HG02970 (cell line): ENCODE results near the gene HTR3A.
"Not testable (repeated sequence)": the region's sequence is repeated elsewhere in the genome, so short reads cannot be mapped to it uniquely, and the experiment has no call there.

ENCODE experiments used
- ATAC-seq: cut with Tn5 transposase; IDR thresholded peaks from one replicate; pipeline ENCODE4 v1.9.1; 2021; ENCODE audit warnings: mild to moderate bottlenecking, moderate library complexity, moderate number of reproducible peaks; ENCODE audit not compliant: unreplicated experiment, low FRiP score

Gene HTR3A

GRCh38 chr11:113974741-113975470, at the start of gene HTR3A:
TSS of gene HTR3A (plus strand) at chr11:113975108. CDS start at chr11:113975326, 218 bp downstream.
- ATAC-seq = no peak

DNA sequence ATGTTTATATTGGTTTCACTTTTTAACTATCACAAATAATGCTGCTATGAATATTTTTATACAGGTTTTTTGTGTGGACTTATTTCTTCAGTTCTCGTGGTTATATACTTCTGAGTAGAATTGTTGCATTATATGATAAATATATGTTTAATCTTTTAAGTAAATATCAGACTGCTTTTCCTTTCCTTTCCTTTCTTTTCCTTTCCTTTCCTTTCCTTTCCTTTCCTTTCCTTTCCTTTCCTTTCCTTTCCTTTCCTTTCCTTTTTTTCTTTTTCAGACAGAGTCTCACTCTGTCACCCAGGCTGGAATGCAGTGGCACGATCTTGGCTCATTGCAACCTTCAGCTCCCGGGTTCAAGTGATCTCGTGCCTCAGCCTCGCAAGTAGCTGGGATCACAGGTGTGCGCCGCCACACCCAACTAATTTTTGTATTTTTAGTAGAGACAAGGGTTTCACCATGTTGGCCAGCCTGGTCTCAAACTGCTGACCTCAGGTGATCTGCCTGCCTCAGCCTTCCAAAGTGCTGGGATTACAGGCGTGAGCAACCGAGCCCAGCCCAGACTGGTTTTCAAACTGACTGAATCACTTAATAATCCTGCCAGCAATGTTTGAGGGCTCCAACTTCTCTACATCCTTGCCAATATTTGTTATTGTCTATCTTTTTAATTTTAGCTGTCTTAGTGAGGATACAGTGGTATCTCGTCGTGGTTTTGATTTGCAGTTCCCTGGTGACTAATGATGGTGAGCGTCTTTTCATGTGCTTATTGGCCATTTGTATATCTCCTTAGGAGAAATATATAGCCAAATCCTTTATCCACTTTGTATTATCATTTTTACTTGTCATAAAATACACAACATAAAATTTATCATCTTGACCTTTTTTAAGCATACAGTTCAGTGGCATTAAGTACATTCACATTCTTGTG, 48.4 kb upstream of the HTR3A start:
- ATAC-seq = no peak

- no peak for ATAC-seq
Observed at GRCh38 chr11:113928311-113928710, 46.6 kb upstream of the HTR3A start.

DNA sequence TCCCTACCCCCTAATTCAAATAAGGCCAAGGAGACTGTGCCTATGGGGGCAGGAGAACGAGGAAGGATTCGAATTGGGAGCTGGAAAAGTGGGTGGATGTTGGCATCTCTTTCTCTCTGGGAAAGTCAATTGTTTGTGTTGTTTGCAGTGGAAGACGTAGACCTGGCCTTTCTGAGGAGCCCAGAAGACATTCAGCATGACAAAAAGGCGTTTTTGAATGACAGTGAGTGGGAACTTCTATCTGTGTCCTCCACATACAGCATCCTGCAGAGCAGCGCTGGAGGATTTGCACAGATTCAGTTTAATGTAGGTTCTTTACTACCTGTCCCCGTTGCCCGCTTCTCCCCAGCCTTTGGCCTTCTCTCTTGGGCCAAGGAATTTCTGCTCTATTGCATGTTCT, 42.1 kb upstream of the HTR3A start:
- no peak for ATAC-seq

- not testable (repeated sequence) for ATAC-seq
Observed at GRCh38 chr11:113934193-113934592, 40.7 kb upstream of the HTR3A start.

GRCh38 chr11:113934761-113935160, 40.1 kb upstream of the HTR3A start:
- ATAC-seq = no peak

DNA sequence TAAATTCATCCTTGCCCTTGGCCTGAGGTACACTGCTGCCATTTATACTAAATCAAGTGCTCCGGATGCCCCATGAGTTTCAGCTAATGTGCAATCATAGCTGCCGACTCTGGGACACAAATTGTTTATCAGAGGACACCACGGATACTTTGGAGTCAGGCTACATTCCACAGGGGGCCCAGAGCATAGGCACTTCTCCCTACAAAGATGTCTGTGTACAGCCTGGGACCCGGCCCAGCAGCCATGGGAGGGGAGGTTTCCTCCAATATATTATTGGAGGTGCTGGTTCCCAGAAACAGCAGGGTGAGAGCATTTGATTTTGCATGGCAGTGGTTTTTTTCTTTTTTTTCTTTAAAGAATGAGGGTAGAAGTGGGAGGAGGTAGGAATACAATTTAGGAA, 39.0 kb upstream of the HTR3A start:
- no peak for ATAC-seq

- no peak for ATAC-seq
Observed at GRCh38 chr11:113937918-113938317, 37.0 kb upstream of the HTR3A start.

DNA sequence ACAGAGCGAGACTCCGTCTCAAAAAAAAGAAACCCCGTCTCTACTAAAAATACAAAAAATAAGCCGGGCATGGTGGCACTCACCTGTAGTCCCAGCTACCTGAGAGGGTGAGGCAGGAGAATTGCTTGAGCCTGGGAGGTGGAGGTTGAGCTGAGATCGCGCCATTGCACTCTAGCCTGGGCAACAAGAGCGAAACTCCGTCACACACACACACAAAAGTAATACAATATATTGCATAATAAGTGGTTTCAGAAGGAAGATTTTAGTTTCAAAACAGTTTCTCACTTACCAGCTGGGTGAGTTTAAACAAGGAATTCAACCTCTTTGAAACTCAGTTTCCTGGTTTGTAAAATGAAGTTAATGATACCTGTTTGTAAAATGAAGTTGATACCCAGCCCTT, 32.7 kb upstream of the HTR3A start:
- ATAC-seq = no peak

GRCh38 chr11:113946162-113946561, 28.7 kb upstream of the HTR3A start:
- ATAC-seq = not testable (repeated sequence)

- ATAC-seq = no peak
Observed at GRCh38 chr11:113947994-113948393, 26.9 kb upstream of the HTR3A start.

GRCh38 chr11:113949891-113950290, 25.0 kb upstream of the HTR3A start:
- ATAC-seq = no peak

GRCh38 chr11:113951537-113951936, 23.4 kb upstream of the HTR3A start:
- ATAC-seq = no peak

GRCh38 chr11:113952070-113952469, 22.8 kb upstream of the HTR3A start:
- ATAC-seq = no peak

DNA sequence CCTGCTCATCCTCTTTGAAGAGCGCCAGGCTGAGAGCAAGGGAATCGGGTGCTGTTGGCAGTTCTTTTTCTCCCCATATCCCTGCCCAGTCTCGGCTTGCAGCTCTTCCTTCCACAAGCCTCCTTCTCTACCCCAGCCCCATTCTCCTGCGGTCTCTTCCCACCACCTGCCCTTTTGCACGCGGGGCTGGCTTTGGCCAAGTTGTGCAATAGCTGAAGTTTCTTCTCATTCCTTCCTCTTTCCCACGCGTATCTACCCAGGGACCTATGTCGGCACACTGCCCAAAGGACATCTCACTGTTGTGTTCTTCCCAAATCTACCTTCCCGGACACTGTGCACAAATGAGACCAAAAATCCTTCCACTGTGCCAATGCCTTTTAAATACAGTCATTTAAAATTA, 22.3 kb upstream of the HTR3A start:
- ATAC-seq = no peak

DNA sequence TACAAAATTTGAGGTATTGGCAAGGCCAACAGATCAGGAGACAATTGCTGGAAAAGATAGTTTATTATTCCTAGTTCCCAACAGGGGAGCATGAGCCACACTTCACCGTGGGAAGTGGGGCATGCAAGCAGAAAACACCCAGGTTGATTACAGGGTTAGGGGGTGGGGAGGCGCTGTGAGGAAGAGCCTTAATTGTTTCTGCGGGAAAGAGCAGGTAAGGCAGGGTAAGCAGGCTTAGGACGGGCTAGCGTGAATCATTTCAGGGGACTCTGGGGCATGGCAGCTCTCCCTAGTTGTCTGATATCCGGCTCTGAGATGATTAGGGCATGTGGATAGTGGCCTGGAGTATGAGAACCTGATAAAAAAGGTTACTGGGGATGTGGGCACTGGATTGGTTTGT, 20.7 kb upstream of the HTR3A start:
- no peak for ATAC-seq

DNA sequence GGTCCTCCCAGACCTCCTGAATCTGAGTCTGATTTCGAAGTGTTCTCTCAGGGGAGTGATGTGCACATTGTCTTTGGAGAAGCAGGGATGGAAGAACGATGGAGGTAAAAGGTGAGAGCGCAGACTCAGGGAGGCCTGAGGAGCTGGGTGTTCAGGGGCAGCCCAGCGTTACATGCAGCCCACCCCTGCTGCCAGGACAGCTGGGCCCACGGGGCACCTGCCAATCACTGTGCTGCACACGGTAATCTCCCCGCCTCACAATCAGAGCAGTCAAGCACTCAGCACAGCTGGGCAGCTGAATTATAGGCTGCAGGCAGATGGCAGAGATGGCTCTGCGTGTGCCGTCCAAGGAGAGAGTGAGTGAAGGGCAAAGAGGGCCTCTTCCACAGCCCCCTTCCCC, 17.9 kb upstream of the HTR3A start:
- ATAC-seq = no peak

GRCh38 chr11:113960702-113961330, 14.1 kb upstream of the HTR3A start:
- no peak for ATAC-seq

GRCh38 chr11:113967361-113967760, 7.5 kb upstream of the HTR3A start:
- ATAC-seq = no peak

DNA sequence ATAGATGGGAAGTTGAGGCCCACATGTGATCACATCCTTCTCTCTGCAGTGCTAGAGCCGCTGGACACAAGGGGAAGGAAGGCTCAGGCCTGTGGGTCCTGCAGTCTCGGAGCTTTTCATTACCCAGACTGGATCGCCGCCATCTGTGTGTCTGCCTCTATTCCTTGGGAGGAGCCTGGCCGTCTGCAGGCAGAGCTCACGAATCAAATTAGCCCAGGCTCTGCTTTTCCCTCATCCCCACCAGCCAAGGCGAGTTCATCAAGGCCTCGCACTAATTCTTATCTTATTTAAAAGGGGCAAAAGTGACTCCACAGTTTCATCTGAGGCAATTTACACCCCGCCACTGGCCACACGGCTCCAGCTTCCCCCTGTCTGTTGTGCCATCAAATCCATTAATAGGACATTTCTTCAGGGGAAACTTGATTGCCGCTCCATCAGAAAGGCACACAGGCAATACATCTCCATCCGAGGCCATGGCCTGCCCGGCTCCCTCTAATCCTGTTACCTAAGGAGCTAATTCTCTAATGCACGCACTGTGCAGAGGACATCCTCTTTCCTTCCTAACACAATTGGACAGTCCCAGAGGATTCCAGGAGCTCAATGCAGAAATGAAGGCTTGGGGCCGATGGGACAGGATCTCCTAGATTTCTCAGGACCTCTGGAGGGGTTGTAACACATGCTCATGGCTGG, 3.3 kb upstream of the HTR3A start:
- ATAC-seq = no peak

DNA sequence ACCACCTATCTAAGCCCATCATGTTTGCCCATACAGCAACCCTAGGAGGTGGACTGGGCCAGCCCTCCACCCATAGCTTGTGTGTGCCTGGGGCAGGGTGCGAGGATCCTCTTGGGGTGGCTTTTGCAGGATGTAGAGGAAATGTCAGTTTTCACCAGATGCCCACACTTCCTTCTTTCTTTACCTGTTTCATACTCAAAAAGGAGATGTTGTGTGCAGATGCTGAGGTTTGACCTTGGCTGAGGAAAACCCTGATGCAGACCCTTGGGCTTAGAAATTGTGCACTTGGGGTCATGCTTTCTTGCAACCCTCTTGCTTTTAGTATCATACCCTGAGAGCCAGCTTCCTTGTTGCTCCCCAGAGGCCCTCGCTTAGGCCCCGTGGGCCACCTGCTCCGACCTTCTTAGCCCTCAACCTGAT, 2.2 kb downstream of the HTR3A start:
- ATAC-seq = no peak
